HFF-Myc (cell line): ENCODE results near the gene BMPR1B.

Experiments
- DNase-seq: peaks from one replicate; pipeline ENCODE4 v3.0.0-alpha.2; 2011; ENCODE audit warnings: low read depth; ENCODE audit errors: extremely low read depth
- H3K4me3 ChIP-seq: replicated peaks from 2 replicates; pipeline ENCODE4 v1.5.1; 2011; ENCODE audit warnings: low read depth, mild to moderate bottlenecking, control low read depth, low read length
- CTCF ChIP-seq: IDR thresholded peaks from 2 replicates; pipeline ENCODE4 v1.5.1; 2012; ENCODE audit warnings: mild to moderate bottlenecking, low read depth, low read length, control low read depth; ENCODE audit errors: missing control alignments

BMPR1B gene

GRCh38 chr4:95000076-95000648 is 242.4 kb downstream of the BMPR1B start:
- DNase-seq = no peak
- no peak for TF ChIP-seq CTCF
- no peak overlapping the region for H3K4me3 ChIP-seq

GRCh38 chr4:95004912-95005311 is 247.2 kb downstream of the BMPR1B start:
- no peak for TF ChIP-seq CTCF
- no peak for DNase-seq
- H3K4me3 ChIP-seq = no peak overlapping the region

- no peak for TF ChIP-seq CTCF
Observed at GRCh38 chr4:95007998-95008397, 250.2 kb downstream of the BMPR1B start.

GRCh38 chr4:95013236-95013635 is 255.5 kb downstream of the BMPR1B start:
- no peak for TF ChIP-seq CTCF
- no peak overlapping the region for H3K4me3 ChIP-seq
- DNase-seq = no peak

More at GRCh38 chr4:95007998-95008397, 250.2 kb downstream of the BMPR1B start:
- DNase-seq = no peak
- no peak overlapping the region for H3K4me3 ChIP-seq

GRCh38 chr4:95014068-95014467 is 256.3 kb downstream of the BMPR1B start:
- no peak for DNase-seq
- TF ChIP-seq CTCF = no peak
- no peak overlapping the region for H3K4me3 ChIP-seq

GRCh38 chr4:95017305-95018064 is 259.7 kb downstream of the BMPR1B start:
- H3K4me3 ChIP-seq = no peak overlapping the region
- no peak for TF ChIP-seq CTCF
- no peak for DNase-seq
